ENCODE results near the gene FBF1. TPM values are rescaled to one million over a fixed set of nuclear protein-coding genes. Genes with fewer than 3 reads are reported as not detected.

The FBF1 gene
- total RNA-seq, 1 experiment from 2014 or later, result 33.6 TPM

GRCh38 chr17:75895370-75896155 is 45.3 kb downstream of the FBF1 start:
- H3K4me1 Mint-ChIP-seq (ENCODE audit: low read depth, unreplicated experiment), result peaks cover 12% of the 10 kb centered on the region
- peak overlapping the region; percentile 22 for H3K27ac Mint-ChIP-seq (ENCODE audit: unreplicated experiment)
- H3K4me3 Mint-ChIP-seq (ENCODE audit: low read depth, unreplicated experiment), result peak overlapping the region; percentile 65
- peak; percentile 39 for DNase-seq
- TF ChIP-seq CTCF (IDR thresholded peaks at IDR 0.05; ENCODE audit: unreplicated experiment), result peak; percentile 25
- peaks cover 41% of the 10 kb centered on the region for H3K36me3 Mint-ChIP-seq (ENCODE audit: insufficient read depth, unreplicated experiment)
- CTCF ChIA-PET, result interaction anchor here (0.5 to 2.1 kb wide), 5 partner anchors 20 to 97 kb away, joined by 3 to 9 read pairs (median 5); partner anchors contain the start of gene WBP2
- H3K27me3 Mint-ChIP-seq (ENCODE audit: unreplicated experiment), result no peaks in the 10 kb centered on the region
- no peaks in the 10 kb centered on the region for H3K9me3 Mint-ChIP-seq (ENCODE audit: low read depth, unreplicated experiment)
- no TSS peak for BruUV-seq (replicated peaks)
- intact Hi-C loops (cut with micrococcal nuclease; ENCODE audit: unreplicated experiment), result no loop called here

- H3K27ac Mint-ChIP-seq (ENCODE audit: unreplicated experiment), result no peak overlapping the region
- intact Hi-C loops (cut with micrococcal nuclease; ENCODE audit: unreplicated experiment), result no loop called here
These were observed 46.7 kb downstream of the FBF1 start for GRCh38 chr17:75894049-75894733.

GRCh38 chr17:75893305-75894048 is 47.4 kb downstream of the FBF1 start:
- intact Hi-C loops (cut with micrococcal nuclease; ENCODE audit: unreplicated experiment), result no loop called here
- TF ChIP-seq CTCF (IDR thresholded peaks at IDR 0.05; ENCODE audit: unreplicated experiment), result no peak
- H3K4me1 Mint-ChIP-seq (ENCODE audit: low read depth, unreplicated experiment), result peaks cover 12% of the 10 kb centered on the region
- no peak overlapping the region for H3K27ac Mint-ChIP-seq (ENCODE audit: unreplicated experiment)
- H3K36me3 Mint-ChIP-seq (ENCODE audit: insufficient read depth, unreplicated experiment), result peaks cover 42% of the 10 kb centered on the region
- no TSS peak for BruUV-seq (replicated peaks)
- CTCF ChIA-PET, result interaction anchor here (0.5 to 0.6 kb wide), 2 partner anchors 18 to 38 kb away, joined by 3 to 4 read pairs; partner anchors contain the start of gene WBP2
- no peak overlapping the region for H3K4me3 Mint-ChIP-seq (ENCODE audit: low read depth, unreplicated experiment)
- H3K9me3 Mint-ChIP-seq (ENCODE audit: low read depth, unreplicated experiment), result no peaks in the 10 kb centered on the region
- DNase-seq, result no peak
- H3K27me3 Mint-ChIP-seq (ENCODE audit: unreplicated experiment), result no peaks in the 10 kb centered on the region

More at GRCh38 chr17:75894049-75894733, 46.7 kb downstream of the FBF1 start:
- Mint-ChIP-seq H3K36me3 (ENCODE audit: insufficient read depth, unreplicated experiment) (peaks cover 42% of the 10 kb centered on the region), H3K27me3 (ENCODE audit: unreplicated experiment) (no peaks in the 10 kb centered on the region), H3K4me3 (ENCODE audit: low read depth, unreplicated experiment) (no peak overlapping the region), H3K9me3 (ENCODE audit: low read depth, unreplicated experiment) (no peaks in the 10 kb centered on the region), H3K4me1 (ENCODE audit: low read depth, unreplicated experiment) (peaks cover 12% of the 10 kb centered on the region)
- CTCF ChIA-PET, result interaction anchor here (0.5 to 0.6 kb wide), 2 partner anchors 19 to 39 kb away, joined by 3 to 4 read pairs; partner anchors contain the start of gene WBP2
- BruUV-seq (replicated peaks), result no TSS peak
- no peak for TF ChIP-seq CTCF (IDR thresholded peaks at IDR 0.05; ENCODE audit: unreplicated experiment)
- no peak for DNase-seq

GRCh38 chr17:75892556-75893224 is 48.2 kb downstream of the FBF1 start:
- TF ChIP-seq CTCF (IDR thresholded peaks at IDR 0.05; ENCODE audit: unreplicated experiment), result no peak
- CTCF ChIA-PET, result interaction anchor here (0.6 kb wide), 1 partner anchor 104 kb away, joined by 3 read pairs; no protein-coding TSS in a partner anchor
- Mint-ChIP-seq H3K36me3 (ENCODE audit: insufficient read depth, unreplicated experiment) (peaks cover 40% of the 10 kb centered on the region), H3K9me3 (ENCODE audit: low read depth, unreplicated experiment) (no peaks in the 10 kb centered on the region), H3K4me3 (ENCODE audit: low read depth, unreplicated experiment) (no peak overlapping the region), H3K4me1 (ENCODE audit: low read depth, unreplicated experiment) (peaks cover 12% of the 10 kb centered on the region), H3K27me3 (ENCODE audit: unreplicated experiment) (no peaks in the 10 kb centered on the region), H3K27ac (ENCODE audit: unreplicated experiment) (no peak overlapping the region)
- DNase-seq, result no peak
- BruUV-seq (replicated peaks), result no TSS peak
- intact Hi-C loops (cut with micrococcal nuclease; ENCODE audit: unreplicated experiment), result no loop called here

All from Calu3 (cell line).